ENCODE data around the gene MSH5. TPM values are rescaled to one million over a fixed set of nuclear protein-coding genes. Genes with fewer than 3 reads are reported as not detected.
A peak's percentile ranks its signal among the peaks of the same experiment; 100 is the strongest.

The MSH5 gene
- polyA plus RNA-seq, 1 donor = 14.4 TPM

- DNase-seq = peak; percentile 96
Observed at GRCh38 chr6:31729979-31730630, 9.7 kb upstream of the MSH5 start.

GRCh38 chr6:31730631-31731086 lies 9.1 kb upstream of the MSH5 start:
- no peak for DNase-seq

- no peak for DNase-seq
Observed at GRCh38 chr6:31732029-31732428, 7.8 kb upstream of the MSH5 start.

- DNase-seq = no peak
Observed at GRCh38 chr6:31733734-31734133, 6.1 kb upstream of the MSH5 start.

- no peak for DNase-seq
Observed at GRCh38 chr6:31734247-31734820, 5.5 kb upstream of the MSH5 start.

DNA sequence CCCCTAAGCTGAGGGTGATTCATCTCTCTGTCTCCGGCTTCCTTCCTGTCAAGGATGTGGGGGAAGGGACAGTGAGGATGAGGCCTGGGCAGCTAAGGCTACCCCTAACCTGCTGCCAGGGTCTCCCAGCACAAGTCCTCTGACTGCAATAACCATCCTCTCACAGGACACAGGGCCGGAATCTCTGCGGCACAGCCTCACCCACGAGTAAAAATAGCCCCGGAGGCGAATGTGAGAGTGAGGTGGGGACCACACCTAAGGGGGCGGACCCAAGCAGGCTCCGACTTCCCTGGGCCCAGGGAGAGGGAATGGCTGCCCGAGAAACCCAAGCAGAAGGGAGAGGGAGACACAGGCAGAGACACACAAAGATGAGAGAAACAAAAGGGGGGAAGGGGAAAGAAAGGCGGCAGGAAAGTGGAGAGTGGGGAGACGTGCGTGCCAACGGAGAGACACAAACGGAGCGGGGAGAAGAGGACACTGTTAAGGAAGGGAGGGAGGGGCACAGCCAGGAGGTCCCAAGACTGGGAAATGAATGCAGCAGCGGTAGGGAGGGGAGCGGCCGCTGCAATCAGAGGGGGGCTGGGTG lies 4.9 kb upstream of the MSH5 start:
- DNase-seq = no peak

- peak; percentile 86 for DNase-seq
Observed at GRCh38 chr6:31736021-31736767, 3.6 kb upstream of the MSH5 start, which contains the start of gene CLIC1. Gene CLIC1, minus strand, starts transcription at chr6:31736530. Its CDS starts 230 bp downstream, at chr6:31736300.

DNA sequence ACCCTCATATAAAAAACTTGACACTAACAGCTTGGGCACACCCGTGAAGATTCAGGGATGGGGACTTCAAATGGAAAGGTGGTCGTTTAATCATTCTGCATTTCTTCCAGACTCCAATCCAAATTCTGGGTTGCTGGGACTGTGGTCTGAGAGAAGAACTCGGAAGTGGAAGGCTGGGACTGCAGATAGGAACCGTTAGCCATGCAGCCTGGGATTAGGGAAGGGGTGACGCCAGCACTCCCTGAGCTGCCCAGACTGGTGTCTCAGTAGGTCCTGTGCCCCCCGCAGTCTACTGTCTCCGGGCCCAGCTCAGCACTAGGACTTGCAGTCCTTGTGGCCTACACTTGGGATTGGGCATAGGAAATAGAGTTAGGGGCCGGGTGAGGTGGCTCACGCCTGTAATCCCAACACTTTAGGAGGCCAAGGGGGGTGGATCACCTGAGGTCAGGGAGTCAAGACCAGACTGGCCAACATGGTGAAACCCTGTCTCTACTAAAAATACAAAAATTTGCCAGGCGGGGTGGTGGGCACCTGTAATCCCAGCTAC lies 3.0 kb upstream of the MSH5 start:
- DNase-seq = no peak

GRCh38 chr6:31737315-31737990 lies 2.4 kb upstream of the MSH5 start:
- no peak for DNase-seq

DNA sequence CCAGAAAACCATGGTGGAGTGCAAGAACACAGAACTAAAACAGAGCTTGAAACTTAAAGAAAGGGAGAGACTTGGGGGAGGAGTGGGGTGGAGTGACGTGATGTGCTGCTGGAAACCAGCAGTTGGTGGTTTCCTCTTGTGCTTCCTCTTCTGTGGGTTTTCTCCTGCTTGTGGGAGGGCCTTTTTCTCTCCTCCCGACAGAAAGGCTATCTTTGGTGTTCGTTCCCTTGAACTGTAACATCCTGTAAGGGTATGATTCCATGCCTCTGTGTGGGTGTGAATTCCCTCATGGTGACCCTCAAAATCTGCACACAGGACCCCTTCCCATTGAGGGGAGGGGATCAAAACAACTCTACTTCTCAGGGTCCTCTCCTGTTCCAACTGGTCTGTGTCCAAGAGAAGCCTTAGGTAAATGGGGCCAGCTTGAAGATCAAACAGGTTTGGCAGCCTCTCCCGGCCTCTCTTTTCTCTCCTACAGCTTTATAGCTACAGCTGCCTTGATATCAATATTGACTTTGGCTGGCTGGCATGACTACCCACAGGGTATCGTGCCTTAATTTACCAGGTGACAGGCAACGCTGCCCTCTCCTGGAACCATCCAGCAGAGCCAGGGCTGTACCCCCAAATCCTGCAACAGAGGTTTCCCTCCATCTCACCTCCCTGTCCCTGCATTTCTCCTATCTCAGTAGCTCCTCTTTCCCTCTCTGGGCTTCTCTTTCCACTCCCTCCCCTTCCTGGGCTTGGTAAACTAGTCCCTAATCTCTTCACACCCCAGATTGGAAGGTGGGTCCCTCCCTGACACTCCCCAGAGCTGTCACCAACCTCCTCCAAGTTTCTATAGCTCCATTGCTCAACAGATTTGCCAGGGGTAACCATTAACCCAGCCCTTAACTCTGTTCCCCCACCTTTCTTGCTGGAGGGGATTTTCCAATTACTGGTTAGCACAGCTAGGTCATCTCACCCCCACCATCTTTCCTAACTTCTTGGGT lies 1.5 kb upstream of the MSH5 start:
- peak; percentile 56 for DNase-seq

DNA sequence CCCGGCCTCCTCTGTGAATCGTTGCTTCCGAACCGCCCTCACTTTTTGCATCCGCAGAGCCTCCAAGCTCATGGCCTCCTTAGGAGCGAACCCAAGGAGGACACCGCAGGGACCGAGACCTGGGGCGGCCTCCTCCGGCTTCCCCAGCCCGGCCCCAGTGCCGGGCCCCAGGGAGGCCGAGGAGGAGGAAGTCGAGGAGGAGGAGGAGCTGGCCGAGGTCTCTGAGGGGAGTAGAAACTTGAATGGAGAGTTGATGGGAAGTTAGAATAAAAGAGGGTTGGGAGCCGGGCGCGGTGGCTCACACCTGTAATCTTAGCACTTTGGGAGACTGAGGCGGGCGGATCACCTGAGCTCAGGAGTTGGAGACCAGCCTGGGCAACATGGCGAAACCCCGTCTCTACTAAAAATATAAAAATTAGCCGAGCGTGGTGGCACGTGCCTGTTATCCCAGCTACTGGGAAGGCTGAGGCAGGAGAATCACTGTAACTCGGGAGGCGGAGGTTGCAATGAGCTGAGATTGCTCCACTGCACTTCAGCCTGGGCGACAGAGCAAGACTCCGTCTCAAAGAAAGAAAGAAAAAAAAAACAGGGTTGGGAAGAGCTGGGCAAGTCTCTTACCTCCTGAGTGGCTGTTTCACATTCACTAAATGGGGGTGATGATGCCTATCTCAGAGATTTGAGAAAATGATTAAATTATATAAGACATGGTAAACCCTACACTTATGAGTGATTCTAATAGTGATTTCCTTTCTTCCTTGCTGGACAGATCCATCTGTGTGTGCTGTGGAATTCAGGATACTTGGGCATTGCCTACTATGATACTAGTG lies 805 bp downstream of the MSH5 start:
- no peak for DNase-seq

DNA sequence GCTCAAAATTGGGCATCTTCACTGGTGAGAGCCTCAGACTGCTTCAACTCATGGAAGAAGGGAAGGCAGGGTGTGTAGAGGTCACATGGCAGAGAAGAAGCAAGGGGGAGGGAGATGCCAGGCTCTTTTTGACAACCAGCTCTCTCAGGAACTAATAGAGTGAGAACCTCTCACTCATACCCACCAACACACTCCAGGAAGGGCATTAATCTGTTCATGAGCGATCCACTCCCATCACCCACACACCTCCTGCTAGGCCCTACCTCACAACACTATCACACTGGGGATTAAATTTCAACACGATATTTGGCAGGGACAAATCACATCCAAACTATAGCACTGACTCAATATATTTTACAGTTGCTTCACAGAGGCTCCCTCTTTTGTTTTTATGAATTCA lies 2.0 kb downstream of the MSH5 start:
- DNase-seq = no peak

GRCh38 chr6:31742894-31743293 lies 3.1 kb downstream of the MSH5 start:
- no peak for DNase-seq

GRCh38 chr6:31744422-31744821 lies 4.6 kb downstream of the MSH5 start:
- DNase-seq = no peak

GRCh38 chr6:31749301-31750036 lies 9.7 kb downstream of the MSH5 start:
- DNase-seq = no peak

- DNase-seq = no peak
Observed at GRCh38 chr6:31750411-31751022, 10.7 kb downstream of the MSH5 start.

DNA sequence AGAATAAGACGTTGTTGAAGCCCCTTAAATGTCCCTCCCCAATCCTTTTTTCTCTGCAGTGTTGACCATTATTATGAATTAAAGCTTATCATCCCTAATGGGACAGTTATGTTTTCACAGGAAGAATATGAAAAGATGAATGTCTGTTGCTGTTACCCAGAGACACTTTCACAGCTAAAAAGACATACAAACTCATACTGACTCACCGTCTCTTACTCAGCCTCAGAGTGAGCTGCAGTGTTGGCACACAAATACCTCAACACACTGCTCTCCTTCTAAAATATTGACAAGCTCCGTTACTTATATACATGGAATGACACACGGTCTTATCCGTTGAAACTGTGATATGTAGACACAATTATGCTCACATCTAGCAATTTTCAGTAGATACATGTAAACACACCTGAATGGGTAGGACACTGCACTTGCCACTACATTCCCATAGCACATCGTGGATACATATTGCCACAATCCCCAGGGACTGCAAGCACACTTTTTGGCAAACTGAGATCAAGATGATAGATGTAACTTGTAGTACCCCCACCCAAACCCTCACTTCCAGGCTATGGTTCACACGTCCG lies 13.0 kb downstream of the MSH5 start:
- DNase-seq = no peak

- no peak for DNase-seq
Observed at GRCh38 chr6:31758281-31758680, 18.5 kb downstream of the MSH5 start.

DNA sequence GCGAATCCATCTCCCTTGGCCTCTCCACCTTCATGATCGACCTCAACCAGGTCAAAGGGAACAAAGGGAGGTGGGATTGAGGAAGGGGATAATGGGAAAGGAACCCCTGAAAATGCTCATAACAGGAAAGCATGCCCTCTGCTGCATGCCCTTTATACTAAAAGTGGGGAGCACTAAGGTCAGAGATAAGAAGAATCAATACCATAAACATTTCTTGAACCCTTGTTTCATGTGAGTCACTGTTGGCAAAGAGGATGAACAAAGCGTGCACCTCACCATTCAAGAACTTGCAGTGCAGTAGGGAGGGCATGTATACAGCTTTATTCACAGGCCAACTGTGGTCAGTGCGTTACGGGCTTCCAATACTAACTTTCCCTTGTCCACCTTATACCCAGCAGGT lies 21.0 kb downstream of the MSH5 start:
- DNase-seq = no peak
